Measurements from ENCODE around the gene RGSL1. TPM values are rescaled to one million over a fixed set of nuclear protein-coding genes. Genes with fewer than 3 reads are reported as not detected.
A peak's percentile ranks its signal among the peaks of the same experiment; 100 is the strongest.

RGSL1 gene
- total and polyA plus RNA-seq, 12 donors: not detected

DNA sequence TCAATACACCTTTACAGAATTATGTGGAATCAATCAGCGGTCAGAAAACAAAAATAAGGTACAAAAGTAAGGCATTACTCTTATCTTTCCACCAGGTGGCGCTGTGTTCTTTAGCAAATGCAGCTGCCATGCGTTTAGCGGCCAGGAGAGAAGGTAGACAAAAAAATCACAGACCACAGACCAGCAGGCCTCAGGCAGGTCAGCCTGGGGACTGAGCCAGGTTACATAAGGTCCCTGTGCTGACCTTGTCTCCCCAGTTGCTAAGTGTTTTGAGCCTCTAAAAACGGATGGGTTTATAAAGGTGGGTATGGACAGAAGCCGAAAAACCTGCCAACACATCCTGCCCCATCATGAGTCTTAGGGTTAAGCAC is 151.5 kb downstream of the RGSL1 start:
- ATAC-seq: peak; percentile 37 to 60 (median 44)
- Histone ChIP-seq H3K27ac (peak overlapping the region in 7 of 10 donors; percentile 35 to 75 (median 55)), H3K36me3 (peaks cover 0 to 33% (median 0%) of the 10 kb centered on the region in 9 donors), H3K27me3 (peaks cover 0 to 17% (median 0%) of the 10 kb centered on the region in 7 donors), H3K9me3 (no peaks in the 10 kb centered on the region), H3K4me3 (peak overlapping the region in 8 of 10 donors; percentile 8 to 71 (median 66)), H3K4me1 (peaks cover 7 to 67% (median 31%) of the 10 kb centered on the region in 9 donors)
- TF ChIP-seq, protein P1, sequence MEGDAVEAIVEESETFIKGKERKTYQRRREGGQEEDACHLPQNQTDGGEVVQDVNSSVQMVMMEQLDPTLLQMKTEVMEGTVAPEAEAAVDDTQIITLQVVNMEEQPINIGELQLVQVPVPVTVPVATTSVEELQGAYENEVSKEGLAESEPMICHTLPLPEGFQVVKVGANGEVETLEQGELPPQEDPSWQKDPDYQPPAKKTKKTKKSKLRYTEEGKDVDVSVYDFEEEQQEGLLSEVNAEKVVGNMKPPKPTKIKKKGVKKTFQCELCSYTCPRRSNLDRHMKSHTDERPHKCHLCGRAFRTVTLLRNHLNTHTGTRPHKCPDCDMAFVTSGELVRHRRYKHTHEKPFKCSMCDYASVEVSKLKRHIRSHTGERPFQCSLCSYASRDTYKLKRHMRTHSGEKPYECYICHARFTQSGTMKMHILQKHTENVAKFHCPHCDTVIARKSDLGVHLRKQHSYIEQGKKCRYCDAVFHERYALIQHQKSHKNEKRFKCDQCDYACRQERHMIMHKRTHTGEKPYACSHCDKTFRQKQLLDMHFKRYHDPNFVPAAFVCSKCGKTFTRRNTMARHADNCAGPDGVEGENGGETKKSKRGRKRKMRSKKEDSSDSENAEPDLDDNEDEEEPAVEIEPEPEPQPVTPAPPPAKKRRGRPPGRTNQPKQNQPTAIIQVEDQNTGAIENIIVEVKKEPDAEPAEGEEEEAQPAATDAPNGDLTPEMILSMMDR (IDR thresholded peaks at IDR 0.05): peak; percentile 78 to 91 (median 88)
- DNase-seq: peak in 1 of 2 donors; percentile 78
- 15 to 18% methylated on average over 6 of the region's 6 CpGs for WGBS, 2 donors
- intact Hi-C loops (cut with DNase I): loop anchor here (1.0 to 5.0 kb wide), 8 partner anchors 71 to 236 kb away; partner anchors contain the start of gene DHX9 (in 1 of the 10)

DNA sequence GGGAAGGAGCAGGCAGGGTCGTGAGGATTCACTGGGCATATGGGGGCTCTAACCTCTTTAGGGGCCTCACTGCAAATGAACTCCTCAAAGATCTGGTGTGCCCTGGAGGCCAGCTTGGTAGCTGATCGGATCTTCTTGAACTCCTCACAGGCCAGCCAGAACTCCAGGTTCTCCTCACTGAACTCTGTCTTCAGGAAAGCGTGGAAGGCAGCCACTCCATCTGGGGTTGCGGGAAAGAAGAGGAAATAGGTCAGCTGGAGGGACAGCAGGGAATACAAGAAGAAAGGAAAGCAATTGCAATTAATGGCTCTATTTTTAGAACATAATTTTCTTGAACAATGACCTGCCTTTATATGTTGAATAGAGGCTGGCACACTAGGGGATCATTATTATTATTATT is 152.0 kb downstream of the RGSL1 start:
- peaks cover 0 to 33% (median 0%) of the 10 kb centered on the region in 9 donors for H3K36me3 ChIP-seq
- peak overlapping the region in 7 of 10 donors; percentile 35 to 75 (median 60) for H3K27ac ChIP-seq
- peaks cover 7 to 73% (median 31%) of the 10 kb centered on the region in 9 donors for H3K4me1 ChIP-seq
- H3K27me3 ChIP-seq: peaks cover 0 to 17% (median 0%) of the 10 kb centered on the region in 7 donors
- TF ChIP-seq, protein P1 (IDR thresholded peaks at IDR 0.05): no peak
- DNase-seq (no peak), ATAC-seq (no peak)
- intact Hi-C loops (cut with DNase I): loop anchor here (1.0 to 5.0 kb wide), 8 partner anchors 70 to 235 kb away; partner anchors contain the start of gene DHX9 (in 1 of the 10)
- no peaks in the 10 kb centered on the region for H3K9me3 ChIP-seq
- 46 to 69% methylated on average over 4 of the region's 4 CpGs for WGBS, 2 donors
- peak overlapping the region in 8 of 10 donors; percentile 8 to 71 (median 66) for H3K4me3 ChIP-seq

DNA sequence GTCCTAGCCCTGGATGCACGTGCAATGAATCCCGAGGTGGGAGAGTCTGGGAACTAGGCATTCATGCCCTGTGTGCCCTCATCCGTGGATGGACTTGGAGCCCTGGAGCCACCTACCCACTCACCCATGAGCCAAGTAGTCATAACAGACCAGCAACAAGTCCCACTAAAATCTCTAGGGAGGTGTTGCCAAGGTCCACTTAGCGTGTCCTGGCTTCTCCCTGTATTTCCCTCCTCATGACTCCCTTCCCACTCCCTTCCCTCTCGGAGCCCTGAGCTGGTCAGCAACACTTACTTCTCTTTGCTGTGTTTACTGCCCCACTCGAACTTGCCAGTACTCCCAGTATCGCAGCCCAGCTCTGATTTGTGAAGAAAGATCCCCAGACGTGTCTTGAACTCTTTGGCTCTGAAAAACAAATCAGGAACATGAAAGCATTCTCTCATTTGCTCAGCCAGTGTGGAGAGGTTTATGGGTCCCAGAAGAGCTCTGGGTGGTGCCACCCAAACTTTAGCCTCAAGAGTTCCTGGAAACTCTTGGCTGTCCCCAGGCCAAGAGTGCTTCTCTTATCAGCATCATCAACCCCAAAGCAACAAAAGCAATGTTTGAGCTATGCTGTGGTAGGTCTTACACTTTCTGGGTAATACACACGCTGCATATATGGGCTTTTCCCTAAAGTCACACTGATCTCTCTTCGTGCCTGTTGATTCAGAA is 153.1 kb downstream of the RGSL1 start:
- peak overlapping the region in 9 of 10 donors; percentile 1 to 71 (median 66) for H3K4me3 ChIP-seq
- intact Hi-C loops (cut with DNase I): loop anchor here in 5 of 10 donors (5.0 kb wide), 4 partner anchors 69 to 234 kb away; partner anchors contain the start of gene DHX9 (in 1 of the 5)
- peaks cover 0 to 17% (median 0%) of the 10 kb centered on the region in 7 donors for H3K27me3 ChIP-seq
- WGBS, 2 donors: 49 to 53% methylated on average over 10 of the region's 10 CpGs
- TF ChIP-seq, protein P1 (IDR thresholded peaks at IDR 0.05): no peak
- peaks cover 7 to 74% (median 31%) of the 10 kb centered on the region in 9 donors for H3K4me1 ChIP-seq
- H3K9me3 ChIP-seq: no peaks in the 10 kb centered on the region
- DNase-seq: no peak
- peak overlapping the region in 8 of 10 donors; percentile 15 to 75 (median 59) for H3K27ac ChIP-seq
- peak in 1 of 8 donors; percentile 1 for ATAC-seq
- peaks cover 0 to 33% (median 0%) of the 10 kb centered on the region in 9 donors for H3K36me3 ChIP-seq

DNA sequence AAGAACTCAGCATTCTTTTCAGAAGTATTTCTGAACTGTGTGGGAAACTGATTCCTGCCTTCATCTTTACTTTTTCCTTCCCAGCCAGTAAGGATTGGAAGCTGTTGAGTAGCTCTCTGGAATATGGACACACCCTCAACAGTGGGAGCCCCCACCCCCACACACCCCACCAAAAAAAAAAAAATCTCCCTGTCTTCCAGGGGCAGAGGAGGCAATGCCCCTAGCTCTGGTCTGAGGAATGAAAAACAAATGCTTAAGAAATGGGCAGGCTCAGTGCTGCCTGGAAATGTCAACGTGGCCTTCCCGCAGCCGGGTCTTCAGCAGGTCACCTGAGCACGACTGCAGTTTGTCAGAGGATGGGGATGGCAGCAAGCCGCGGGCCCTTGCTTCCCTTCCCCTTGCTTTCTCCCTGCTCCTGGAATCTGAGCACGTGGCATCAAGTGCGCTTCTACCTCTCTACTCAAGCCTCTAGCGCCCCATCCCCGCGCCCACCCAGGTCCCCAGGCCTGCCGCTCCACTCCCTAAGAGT is 153.8 kb downstream of the RGSL1 start:
- Histone ChIP-seq H3K9me3 (no peaks in the 10 kb centered on the region), H3K27ac (peak overlapping the region in 9 of 10 donors; percentile 15 to 75 (median 58)), H3K4me3 (peak overlapping the region; percentile 42 to 71 (median 60)), H3K36me3 (peaks cover 0 to 33% (median 0%) of the 10 kb centered on the region in 9 donors), H3K27me3 (peaks cover 0 to 17% (median 0%) of the 10 kb centered on the region in 7 donors), H3K4me1 (peaks cover 7 to 71% (median 31%) of the 10 kb centered on the region in 9 donors)
- ATAC-seq: peak in 4 of 8 donors; percentile 3 to 27 (median 18)
- WGBS, 2 donors: 4 to 5% methylated on average over 12 of the region's 12 CpGs
- no peak for DNase-seq
- intact Hi-C loops (cut with DNase I): loop anchor here in 5 of 10 donors (5.0 kb wide), 4 partner anchors 69 to 234 kb away; partner anchors contain the start of gene DHX9 (in 1 of the 5)
- TF ChIP-seq, protein P1 (IDR thresholded peaks at IDR 0.05): no peak
